Naive B cell (primary cell): ENCODE measurements around the gene LCK. TPM values are rescaled to one million over a fixed set of nuclear protein-coding genes. Genes with fewer than 3 reads are reported as not detected.

Experiments
- ATAC-seq, 2 donors: fragments of 150-1000 bp; cut with Tn5 transposase; 2 replicates each; pipeline ENCODE4 v1.10.0; 2021; ENCODE audit warnings: low read depth in 2 of 2, mild to moderate bottlenecking in 2 of 2, moderate library complexity in 2 of 2
- DNase-seq: peaks from one replicate; pipeline ENCODE4 v3.0.0; 2022
- H3K27ac Mint-ChIP-seq, 6 donors: one replicate each; pipeline ENCODE4 v1.8.0; 2020 to 2022; ENCODE audit warnings: mild to moderate bottlenecking in 6 of 6, mixed read lengths in 6 of 6, moderate library complexity in 5 of 6, inconsistent platforms in 2 of 6
- H3K27me3 Mint-ChIP-seq, 3 donors: one replicate each; pipeline ENCODE4 v1.8.0; 2021 to 2022; ENCODE audit warnings: mixed read lengths in 3 of 3, mild to moderate bottlenecking in 1 of 3
- H3K36me3 Mint-ChIP-seq, 2 donors: one replicate each; pipeline ENCODE4 v1.8.0; 2020 to 2022; ENCODE audit warnings: mixed read lengths in 2 of 2, inconsistent platforms in 1 of 2, mild to moderate bottlenecking in 1 of 2
- H3K4me1 Mint-ChIP-seq, 3 donors: one replicate each; pipeline ENCODE4 v1.8.0; 2020 to 2022; ENCODE audit warnings: mixed read lengths in 3 of 3, inconsistent platforms in 1 of 3, mild to moderate bottlenecking in 1 of 3, moderate library complexity in 1 of 3
- H3K4me3 Mint-ChIP-seq, 8 donors: one replicate each; pipeline ENCODE4 v1.8.0; 2020 to 2022; ENCODE audit warnings: mild to moderate bottlenecking in 8 of 8, mixed read lengths in 8 of 8, moderate library complexity in 8 of 8, inconsistent platforms in 2 of 8
- H3K9me3 Mint-ChIP-seq, 7 donors: one replicate each; pipeline ENCODE4 v1.8.0; 2020 to 2022; ENCODE audit warnings: mixed read lengths in 7 of 7, mild to moderate bottlenecking in 5 of 7, inconsistent platforms in 2 of 7, moderate library complexity in 1 of 7
- polyA plus RNA-seq, 6 donors: library from polyadenylated mRNA; unstranded; fragments of 300-500 nt; fragmentation: Illumina TruSeq; gene quantifications; one replicate each; pipeline ENCODE4 v1.2.3, GENCODE V29; 2021; ENCODE audit warnings: low read depth in 6 of 6

The LCK gene
- 100 to 1,000 TPM in 1 of 6 donors, 10 to 100 TPM in 5; 57.7 to 124 (median 61.1) TPM for polyA plus RNA-seq

DNA sequence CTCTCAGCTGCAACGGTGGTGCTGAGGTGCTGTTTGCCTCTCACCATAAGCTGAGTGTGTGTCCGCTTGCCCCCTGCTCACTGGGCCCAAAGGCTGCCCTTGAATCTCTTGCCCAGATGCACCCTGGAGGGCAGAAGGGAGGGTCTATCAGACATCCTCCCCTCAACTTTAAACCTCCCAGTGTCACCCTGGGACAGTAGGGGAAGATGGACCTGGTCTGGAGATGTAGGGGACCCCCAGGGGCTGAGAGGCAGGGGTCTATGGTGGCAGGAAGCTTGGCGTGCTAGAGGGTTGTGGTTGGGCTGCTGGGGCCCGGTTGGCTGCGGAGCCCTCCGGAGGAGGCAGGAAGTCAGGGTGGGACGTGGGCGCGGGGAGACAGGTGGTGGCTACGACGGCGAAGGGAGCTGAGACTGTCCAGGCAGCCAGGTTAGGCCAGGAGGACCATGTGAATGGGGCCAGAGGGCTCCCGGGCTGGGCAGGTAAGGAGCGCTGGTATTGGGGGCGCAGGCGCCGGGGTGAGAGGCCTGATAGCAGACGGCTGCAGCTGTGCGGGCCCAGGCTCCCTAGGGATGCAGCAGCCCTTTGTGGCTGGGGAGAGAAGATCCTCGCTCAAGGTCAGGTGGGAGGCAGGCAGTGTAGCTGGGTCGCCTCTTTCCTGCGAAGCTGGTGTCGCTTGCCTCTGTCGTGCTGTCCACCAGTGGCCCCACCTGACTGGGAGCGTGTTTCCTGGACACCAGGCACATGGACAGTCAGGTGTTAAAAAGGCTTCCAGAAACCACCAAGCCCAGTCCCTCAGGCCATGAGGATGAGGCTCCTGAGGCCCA, at the start of gene LCK:
Gene LCK (plus strand): TSS at position 373 of the 824 bp plus-strand sequence. CDS start 23,065 bp downstream, outside the sequence.
- Mint-ChIP-seq H3K4me1 (peaks cover 61 to 90% (median 83%) of the 10 kb centered on the region in 3 donors), H3K4me3 (peak within 1 kb of the TSS; percentile 76 to 92 (median 87)), H3K27ac (peak within 1 kb of the TSS; percentile 95 to 99 (median 98)), H3K27me3 (no peaks in the 10 kb centered on the region), H3K9me3 (no peaks in the 10 kb centered on the region), H3K36me3 (no peaks in the 10 kb centered on the region)
- ATAC-seq: peak; percentile 13
- DNase-seq: peak; percentile 62

DNA sequence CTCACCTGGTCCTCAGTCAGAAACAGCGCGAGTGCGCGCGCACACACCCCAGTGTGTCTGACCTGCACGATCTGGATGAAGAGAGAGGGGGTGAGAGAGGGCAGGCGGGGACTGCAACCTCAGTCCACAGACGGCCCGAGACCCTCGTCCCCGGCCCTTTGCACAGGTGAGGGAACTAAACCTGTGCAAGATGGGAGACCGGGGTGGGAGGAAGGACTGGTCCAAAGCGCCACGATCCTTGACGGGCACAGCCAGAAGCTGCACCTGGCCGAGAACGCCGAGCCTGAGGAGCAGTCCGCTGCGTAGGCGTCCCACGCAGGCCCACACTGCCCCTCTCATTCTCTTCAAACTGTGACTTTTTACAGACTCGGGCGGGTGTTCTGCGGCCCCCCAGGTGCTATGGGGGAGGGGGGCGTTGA, 46.1 kb upstream of the LCK start:
- ATAC-seq (no peak), DNase-seq (no peak)
- Mint-ChIP-seq H3K27me3 (no peaks in the 10 kb centered on the region), H3K27ac (peak overlapping the region in 4 of 6 donors; percentile 68 to 97 (median 94)), H3K9me3 (no peaks in the 10 kb centered on the region), H3K36me3 (no peaks in the 10 kb centered on the region), H3K4me3 (peak overlapping the region in 7 of 8 donors; percentile 87 to 93 (median 90)), H3K4me1 (peaks cover 48 to 83% (median 79%) of the 10 kb centered on the region in 3 donors)

DNA sequence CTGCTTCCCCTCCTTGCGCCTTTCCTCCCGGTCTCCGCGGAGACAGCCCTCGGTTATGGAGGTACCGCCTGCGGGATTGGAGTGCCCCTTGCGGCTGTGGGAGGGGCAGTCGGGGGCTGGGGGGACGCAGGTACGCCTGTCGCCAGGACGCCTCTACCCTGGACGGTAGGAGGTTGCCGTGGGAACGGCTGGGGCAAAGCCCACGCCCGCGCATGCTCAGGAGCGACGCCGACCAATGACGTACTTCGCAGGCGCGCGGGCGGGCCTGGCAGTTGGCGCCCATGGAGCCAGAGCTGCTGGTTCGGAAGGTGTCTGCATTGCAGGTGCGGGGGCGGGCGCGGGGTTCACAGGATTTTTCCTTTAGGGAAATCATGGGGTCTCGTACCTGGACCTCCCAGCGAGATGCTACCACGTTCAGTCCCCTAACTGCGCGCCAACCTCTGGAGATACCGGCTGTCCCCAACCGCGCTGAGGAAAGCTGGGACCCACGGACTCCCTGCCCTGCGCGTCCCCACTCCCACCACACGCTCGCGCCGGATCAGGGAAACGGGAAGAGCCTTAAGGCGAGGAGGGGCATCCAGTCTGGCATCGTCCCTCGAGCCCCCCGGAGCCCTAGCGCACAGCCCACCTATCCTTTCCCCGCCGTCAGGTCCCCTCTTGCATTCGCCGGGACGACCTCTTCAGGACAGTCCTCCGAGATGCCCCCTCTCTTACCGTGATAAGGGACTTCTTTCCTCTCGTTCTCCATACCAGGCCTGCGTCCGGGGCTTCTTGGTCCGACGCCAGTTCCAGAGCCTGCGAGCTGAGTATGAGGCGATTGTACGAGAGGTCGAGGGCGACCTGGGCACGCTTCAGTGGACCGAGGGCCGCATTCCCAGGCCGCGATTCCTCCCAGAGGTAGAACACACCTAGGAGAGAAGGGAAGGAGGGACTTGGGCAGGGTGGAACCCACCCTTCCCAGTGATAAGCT, 45.4 kb upstream of the LCK start, which contains the start of gene IQCC:
Gene IQCC (plus strand): TSS at position 271 of the 970 bp plus-strand sequence. CDS start 11 bp downstream, at position 282.
- DNase-seq (peak; percentile 84), ATAC-seq (peak; percentile 62 to 66)
- Mint-ChIP-seq H3K27me3 (no peaks in the 10 kb centered on the region), H3K4me3 (peak within 1 kb of the TSS; percentile 87 to 93 (median 90)), H3K9me3 (no peaks in the 10 kb centered on the region), H3K4me1 (peaks cover 43 to 77% (median 71%) of the 10 kb centered on the region in 3 donors), H3K36me3 (no peaks in the 10 kb centered on the region), H3K27ac (peak within 1 kb of the TSS; percentile 83 to 97 (median 92))

DNA sequence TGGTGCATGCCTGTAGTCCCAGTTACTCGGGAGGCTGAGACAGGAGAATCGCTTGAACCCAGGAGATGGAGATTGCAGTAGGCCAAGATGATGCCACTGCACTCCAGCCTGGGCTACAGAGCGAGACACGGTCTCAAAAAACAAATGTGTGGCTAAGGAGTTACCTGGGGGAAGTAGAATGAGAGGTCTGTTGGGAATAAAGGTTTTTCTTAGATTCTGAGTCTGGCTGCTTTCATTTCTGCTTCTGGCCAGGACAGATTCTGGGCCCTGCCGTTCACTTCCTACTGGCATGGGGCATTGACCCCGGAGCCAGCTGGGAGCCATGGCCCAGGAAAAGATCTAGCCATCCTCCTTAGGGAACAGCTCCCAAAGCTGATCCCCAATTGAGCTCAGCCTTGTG, 42.6 kb upstream of the LCK start:
- H3K27ac Mint-ChIP-seq: peak overlapping the region; percentile 42 to 97 (median 72)
- H3K27me3 Mint-ChIP-seq: no peaks in the 10 kb centered on the region
- DNase-seq (peak; percentile 39), ATAC-seq (peak; percentile 52 to 54)
- H3K9me3 Mint-ChIP-seq: no peaks in the 10 kb centered on the region
- peaks cover 28 to 61% (median 55%) of the 10 kb centered on the region in 3 donors for H3K4me1 Mint-ChIP-seq
- H3K36me3 Mint-ChIP-seq: no peaks in the 10 kb centered on the region
- peak overlapping the region in 7 of 8 donors; percentile 9 to 72 (median 20) for H3K4me3 Mint-ChIP-seq

DNA sequence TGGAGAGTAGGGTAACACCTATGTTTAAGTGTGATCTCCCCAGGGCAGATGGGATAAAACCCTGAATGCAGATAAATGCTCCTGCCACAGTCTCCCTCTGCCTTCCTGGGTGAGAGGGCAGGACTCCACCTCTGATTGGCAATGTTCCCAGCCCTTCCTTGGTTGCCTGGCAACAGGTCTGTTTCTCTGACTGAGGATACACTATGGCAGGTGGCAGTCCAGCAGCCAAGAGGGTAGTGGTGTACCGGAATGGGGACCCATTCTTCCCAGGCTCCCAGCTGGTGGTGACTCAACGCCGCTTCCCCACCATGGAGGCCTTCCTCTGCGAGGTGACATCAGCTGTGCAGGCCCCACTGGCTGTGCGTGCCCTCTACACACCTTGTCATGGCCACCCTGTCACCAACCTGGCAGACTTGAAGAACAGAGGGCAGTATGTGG, 42.2 kb upstream of the LCK start, which contains the start of gene DCDC2B:
Gene DCDC2B (plus strand): TSS at position 199 of the 438 bp plus-strand sequence. CDS start 5 bp downstream, at position 204.
- H3K9me3 Mint-ChIP-seq: no peaks in the 10 kb centered on the region
- H3K27me3 Mint-ChIP-seq: no peaks in the 10 kb centered on the region

DNA sequence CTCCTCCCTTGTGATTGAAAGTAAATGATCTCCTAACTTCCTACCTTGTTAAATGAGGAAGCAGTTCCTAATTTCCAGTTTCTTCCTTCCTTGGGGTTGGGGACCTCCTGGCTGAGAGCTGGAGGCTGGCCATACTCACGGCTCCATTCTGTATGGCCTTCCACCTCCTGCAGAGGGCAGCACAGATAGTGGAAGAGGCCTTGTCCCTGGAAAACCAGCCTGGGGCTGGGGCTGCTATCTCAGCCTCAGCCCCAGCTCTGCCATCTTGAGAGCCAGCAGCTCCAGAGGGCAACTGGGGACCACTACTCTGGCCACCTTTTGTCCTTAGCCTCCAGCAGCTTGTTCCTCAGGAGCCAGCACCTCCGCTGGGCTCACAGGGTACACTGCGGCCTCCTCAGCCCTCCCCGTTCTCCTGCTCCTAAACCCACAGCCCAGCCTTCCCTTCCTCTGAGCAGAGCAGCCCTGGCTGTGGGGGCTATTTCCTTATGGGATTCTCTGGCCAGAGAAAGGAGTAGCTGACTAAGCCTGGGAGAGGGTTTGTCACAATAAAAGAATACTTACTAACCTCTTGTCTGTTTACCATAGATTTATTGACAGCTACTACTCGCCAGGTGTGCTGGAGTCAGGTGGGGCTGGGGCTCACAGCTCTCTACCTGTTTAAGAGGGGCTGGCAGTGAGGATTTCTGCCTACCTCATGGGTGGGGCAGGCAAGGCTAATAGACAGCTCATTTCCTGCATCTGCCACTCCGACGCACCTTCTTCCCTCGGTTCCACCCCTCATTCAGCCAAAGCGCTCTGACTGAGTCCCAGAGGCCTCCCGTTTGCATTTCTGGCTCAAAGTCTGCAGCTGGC, 35.2 kb upstream of the LCK start:
- Mint-ChIP-seq H3K36me3 (no peaks in the 10 kb centered on the region), H3K4me1 (peaks cover 9 to 19% (median 14%) of the 10 kb centered on the region in 3 donors), H3K9me3 (no peaks in the 10 kb centered on the region), H3K4me3 (no peak overlapping the region), H3K27me3 (no peaks in the 10 kb centered on the region), H3K27ac (peak overlapping the region in 1 of 6 donors; percentile 19)
- ATAC-seq (peak; percentile 76 to 90), DNase-seq (peak; percentile 38)

More for the DNA sequence above, 42.2 kb upstream of the LCK start, which contains the start of gene DCDC2B:
- H3K27ac Mint-ChIP-seq: peak within 1 kb of the TSS; percentile 42 to 97 (median 72)
- peak in 1 of 2 donors; percentile 4 for ATAC-seq
- peak within 1 kb of the TSS; percentile 12 to 72 (median 36) for H3K4me3 Mint-ChIP-seq
- no peaks in the 10 kb centered on the region for H3K36me3 Mint-ChIP-seq
- DNase-seq: no peak
- peaks cover 26 to 59% (median 52%) of the 10 kb centered on the region in 3 donors for H3K4me1 Mint-ChIP-seq

DNA sequence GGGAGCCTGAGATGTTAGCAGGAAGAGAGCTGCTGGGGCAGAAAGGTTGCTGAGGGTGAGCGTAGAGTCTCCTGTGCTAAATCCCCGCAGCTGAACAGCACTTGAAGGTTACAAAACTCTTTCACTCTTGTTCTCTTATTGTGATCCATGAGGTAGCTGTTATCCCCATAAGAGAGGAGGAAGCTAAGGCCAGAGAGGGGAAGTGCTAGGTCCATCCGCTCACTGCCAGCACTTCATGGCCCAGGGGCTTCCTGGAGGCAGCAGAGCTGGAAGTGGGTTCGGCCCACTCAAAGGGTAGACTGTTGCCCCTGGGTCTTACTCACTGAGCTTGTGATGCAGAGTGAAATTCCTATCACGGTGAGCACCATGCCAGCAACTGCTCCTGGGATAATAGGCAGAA, 34.5 kb upstream of the LCK start:
- Mint-ChIP-seq H3K4me3 (peak overlapping the region in 1 of 8 donors; percentile 21), H3K27ac (no peak overlapping the region), H3K9me3 (no peaks in the 10 kb centered on the region), H3K36me3 (no peaks in the 10 kb centered on the region), H3K4me1 (peaks cover 15 to 26% (median 21%) of the 10 kb centered on the region in 3 donors), H3K27me3 (no peaks in the 10 kb centered on the region)
- ATAC-seq (no peak), DNase-seq (no peak)

DNA sequence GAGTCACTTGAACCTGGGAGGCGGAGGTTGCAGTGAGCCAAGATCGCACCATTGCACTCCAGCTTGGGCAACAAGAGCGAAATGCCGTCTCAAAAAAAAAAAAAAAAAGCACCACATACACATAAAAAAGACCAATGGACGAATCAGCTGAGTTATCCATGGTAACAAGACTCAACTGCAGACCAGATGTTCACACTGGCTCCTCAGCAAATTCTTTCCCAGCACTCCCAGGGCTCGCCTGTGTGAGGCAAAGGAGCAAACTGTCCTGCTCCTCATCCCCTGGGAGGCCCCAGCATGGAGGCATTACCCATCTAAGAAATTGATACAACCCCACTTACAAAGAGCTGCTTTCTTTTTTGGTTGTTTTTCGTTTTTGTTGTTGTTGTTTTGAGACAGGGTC, 32.0 kb upstream of the LCK start:
- no peaks in the 10 kb centered on the region for H3K27me3 Mint-ChIP-seq
- peak overlapping the region in 3 of 6 donors; percentile 30 to 82 (median 49) for H3K27ac Mint-ChIP-seq
- peaks cover 27 to 45% (median 45%) of the 10 kb centered on the region in 3 donors for H3K4me1 Mint-ChIP-seq
- ATAC-seq (no peak), DNase-seq (no peak)
- peak overlapping the region in 1 of 8 donors; percentile 99 for H3K4me3 Mint-ChIP-seq
- H3K9me3 Mint-ChIP-seq: no peaks in the 10 kb centered on the region
- H3K36me3 Mint-ChIP-seq: no peaks in the 10 kb centered on the region

DNA sequence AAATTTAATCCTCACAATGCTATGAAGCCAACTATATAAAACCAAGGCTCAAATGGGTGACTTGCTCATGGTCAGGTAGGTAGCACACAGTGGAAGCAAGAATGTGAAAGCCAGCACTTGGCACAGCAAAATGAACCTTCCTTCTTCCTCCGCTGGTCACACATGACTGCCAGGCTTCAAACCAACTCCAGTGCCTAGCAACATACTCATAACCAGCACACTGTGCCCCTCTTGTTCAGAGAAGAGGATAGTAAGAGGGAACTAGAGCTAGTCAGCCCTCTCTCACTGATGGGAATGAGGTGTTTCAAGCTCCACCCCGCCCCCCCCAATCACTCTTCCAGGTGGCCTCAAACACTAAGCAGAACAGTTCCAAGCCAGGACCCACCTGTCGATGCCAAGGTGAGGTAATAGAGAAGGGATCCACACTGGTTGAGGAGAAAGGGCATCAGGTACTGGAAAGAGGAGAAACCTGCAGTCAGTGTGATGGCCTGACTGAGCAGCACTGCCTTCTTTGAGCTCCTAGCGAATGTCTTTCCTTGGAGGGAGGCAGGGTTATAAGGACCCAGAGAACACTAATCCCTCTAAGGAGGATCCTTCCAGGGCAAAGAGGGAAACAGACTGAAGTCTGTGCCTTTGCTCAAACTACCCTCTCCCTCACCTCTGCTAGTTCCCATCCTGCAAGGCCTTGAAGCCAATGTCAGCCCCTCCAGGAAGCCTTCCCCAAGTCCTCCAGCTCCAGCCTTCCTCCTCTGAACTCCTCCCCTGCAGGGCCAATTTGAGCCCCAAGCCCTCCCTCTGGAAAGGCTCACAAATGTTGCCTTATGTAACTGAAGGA, 30.1 kb upstream of the LCK start:
- Mint-ChIP-seq H3K36me3 (peaks cover 0 to 4% of the 10 kb centered on the region in 2 donors), H3K27me3 (no peaks in the 10 kb centered on the region), H3K4me3 (peak overlapping the region; percentile 93 to 99 (median 98)), H3K27ac (peak overlapping the region in 5 of 6 donors; percentile 85 to 99 (median 97)), H3K4me1 (peaks cover 29 to 54% (median 39%) of the 10 kb centered on the region in 3 donors), H3K9me3 (no peaks in the 10 kb centered on the region)
- no peak for DNase-seq
- peak; percentile 41 to 43 for ATAC-seq

DNA sequence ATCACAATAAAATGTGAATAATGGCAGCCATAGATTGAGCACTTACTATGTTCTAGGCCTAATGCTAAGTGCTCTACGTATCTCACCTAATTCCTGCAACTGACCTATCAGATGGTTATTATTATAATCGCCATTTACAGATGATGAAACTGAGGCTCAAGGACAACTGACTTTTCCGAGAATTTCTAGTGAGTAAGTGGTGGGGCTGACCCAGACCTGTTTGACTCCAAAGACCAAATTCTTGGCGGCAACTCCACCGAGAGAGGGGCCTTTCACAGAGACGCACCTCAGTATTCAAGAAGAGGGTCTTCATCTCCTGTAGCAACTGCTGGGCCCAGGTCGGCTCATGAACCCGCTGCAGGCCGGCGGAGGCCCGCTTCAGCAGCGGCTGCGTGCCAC, 29.5 kb upstream of the LCK start:
- peaks cover 29 to 54% (median 39%) of the 10 kb centered on the region in 3 donors for H3K4me1 Mint-ChIP-seq
- ATAC-seq (no peak), DNase-seq (no peak)
- peak overlapping the region in 5 of 6 donors; percentile 52 to 99 (median 99) for H3K27ac Mint-ChIP-seq
- H3K27me3 Mint-ChIP-seq: no peaks in the 10 kb centered on the region
- H3K4me3 Mint-ChIP-seq: peak overlapping the region; percentile 93 to 99 (median 98)
- peaks cover 0 to 4% of the 10 kb centered on the region in 2 donors for H3K36me3 Mint-ChIP-seq
- H3K9me3 Mint-ChIP-seq: no peaks in the 10 kb centered on the region

DNA sequence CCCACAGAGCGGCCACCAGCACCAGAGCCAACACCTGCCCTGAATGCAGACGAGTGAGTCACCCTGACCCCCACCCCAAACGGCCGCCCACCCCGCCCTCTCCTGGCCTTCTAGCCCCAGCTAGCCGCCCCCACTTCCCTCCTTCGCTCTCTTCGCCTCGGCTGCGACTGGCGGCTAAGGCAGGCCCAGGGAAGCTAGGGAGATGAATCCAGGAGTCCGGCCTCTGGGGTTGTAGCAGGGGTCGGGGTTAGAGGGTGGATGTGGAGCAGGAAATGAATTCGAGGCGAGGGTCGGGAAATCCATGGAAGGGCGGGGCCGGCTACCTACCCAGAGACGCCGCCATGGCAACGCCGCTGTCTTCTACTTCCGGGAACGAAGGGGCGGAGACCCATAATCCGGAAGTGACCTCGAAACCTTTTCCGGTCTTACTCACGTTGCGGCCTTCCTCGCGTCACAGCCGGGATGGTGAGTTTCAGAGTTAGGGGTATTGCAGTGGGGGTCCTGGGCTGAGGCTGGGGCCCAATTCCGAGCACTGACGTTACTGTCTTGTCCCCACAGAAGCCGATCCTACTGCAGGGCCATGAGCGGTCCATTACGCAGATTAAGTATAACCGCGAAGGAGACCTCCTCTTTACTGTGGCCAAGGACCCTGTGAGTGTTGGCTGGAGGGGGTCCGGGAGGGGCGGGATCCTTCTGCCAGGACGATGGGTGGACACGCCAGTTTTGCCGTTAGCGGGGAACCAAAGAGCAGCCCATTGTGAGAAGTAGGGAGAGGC, 28.9 kb upstream of the LCK start, which contains the start of the genes EIF3I and TMEM234:
Gene EIF3I (plus strand): TSS at position 428 of the 776 bp plus-strand sequence. CDS start 35 bp downstream, at position 463.
Gene TMEM234 (minus strand): TSS at position 374 of the 776 bp plus-strand sequence. CDS start 31 bp downstream, at position 343.
- peak within 1 kb of the TSS; percentile 97 to 99 (median 99) for H3K27ac Mint-ChIP-seq
- no peaks in the 10 kb centered on the region for H3K27me3 Mint-ChIP-seq
- peaks cover 0 to 4% of the 10 kb centered on the region in 2 donors for H3K36me3 Mint-ChIP-seq
- peaks cover 29 to 54% (median 39%) of the 10 kb centered on the region in 3 donors for H3K4me1 Mint-ChIP-seq
- ATAC-seq (peak; percentile 93 to 94), DNase-seq (peak; percentile 88)
- H3K9me3 Mint-ChIP-seq: no peaks in the 10 kb centered on the region
- peak within 1 kb of the TSS; percentile 93 to 99 (median 98) for H3K4me3 Mint-ChIP-seq
